AG10803 (cell line): Measurements from ENCODE around the gene CORO7.
"Not testable (repeated sequence)": the region's sequence is repeated elsewhere in the genome, so short reads cannot be mapped to it uniquely, and the experiment has no call there.

Experiments used
- DNase-seq: peaks from one replicate; pipeline ENCODE4 v3.0.0; 2010; ENCODE audit warnings: low read depth
- H3K4me3 ChIP-seq: 2 replicates; pipeline ENCODE4 v1.5.1; 2011; ENCODE audit warnings: mild to moderate bottlenecking, low read length, control low read depth
- TF ChIP-seq, protein P1 (sequence below): conservative IDR thresholded peaks from 2 replicates; pipeline ENCODE4 v1.5.1; 2011; ENCODE audit warnings: mild to moderate bottlenecking, low read length, control low read depth, inconsistent platforms

Gene CORO7

DNA sequence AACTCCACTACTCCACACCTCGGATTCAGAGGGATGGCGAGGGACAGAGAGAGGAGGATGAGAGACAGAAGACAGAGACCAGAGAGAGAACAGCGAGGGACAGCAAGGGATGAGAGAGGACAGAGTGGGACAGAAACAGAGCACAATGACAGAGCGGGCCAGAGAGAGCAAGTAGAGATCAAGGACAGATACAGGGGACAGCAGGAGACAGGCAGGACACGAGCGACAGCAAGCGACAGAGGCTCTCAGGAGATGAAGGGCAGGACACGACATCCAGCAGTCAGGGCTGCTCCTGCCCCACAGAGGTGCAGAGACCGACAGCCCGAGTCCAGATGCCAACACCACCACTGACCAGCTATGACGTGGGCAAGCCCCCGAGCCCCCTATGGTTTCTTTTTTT, 14.9 kb downstream of the CORO7 start:
- no peak overlapping the region for H3K4me3 ChIP-seq
- TF ChIP-seq, protein P1, sequence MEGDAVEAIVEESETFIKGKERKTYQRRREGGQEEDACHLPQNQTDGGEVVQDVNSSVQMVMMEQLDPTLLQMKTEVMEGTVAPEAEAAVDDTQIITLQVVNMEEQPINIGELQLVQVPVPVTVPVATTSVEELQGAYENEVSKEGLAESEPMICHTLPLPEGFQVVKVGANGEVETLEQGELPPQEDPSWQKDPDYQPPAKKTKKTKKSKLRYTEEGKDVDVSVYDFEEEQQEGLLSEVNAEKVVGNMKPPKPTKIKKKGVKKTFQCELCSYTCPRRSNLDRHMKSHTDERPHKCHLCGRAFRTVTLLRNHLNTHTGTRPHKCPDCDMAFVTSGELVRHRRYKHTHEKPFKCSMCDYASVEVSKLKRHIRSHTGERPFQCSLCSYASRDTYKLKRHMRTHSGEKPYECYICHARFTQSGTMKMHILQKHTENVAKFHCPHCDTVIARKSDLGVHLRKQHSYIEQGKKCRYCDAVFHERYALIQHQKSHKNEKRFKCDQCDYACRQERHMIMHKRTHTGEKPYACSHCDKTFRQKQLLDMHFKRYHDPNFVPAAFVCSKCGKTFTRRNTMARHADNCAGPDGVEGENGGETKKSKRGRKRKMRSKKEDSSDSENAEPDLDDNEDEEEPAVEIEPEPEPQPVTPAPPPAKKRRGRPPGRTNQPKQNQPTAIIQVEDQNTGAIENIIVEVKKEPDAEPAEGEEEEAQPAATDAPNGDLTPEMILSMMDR = no peak
- no peak for DNase-seq

DNA sequence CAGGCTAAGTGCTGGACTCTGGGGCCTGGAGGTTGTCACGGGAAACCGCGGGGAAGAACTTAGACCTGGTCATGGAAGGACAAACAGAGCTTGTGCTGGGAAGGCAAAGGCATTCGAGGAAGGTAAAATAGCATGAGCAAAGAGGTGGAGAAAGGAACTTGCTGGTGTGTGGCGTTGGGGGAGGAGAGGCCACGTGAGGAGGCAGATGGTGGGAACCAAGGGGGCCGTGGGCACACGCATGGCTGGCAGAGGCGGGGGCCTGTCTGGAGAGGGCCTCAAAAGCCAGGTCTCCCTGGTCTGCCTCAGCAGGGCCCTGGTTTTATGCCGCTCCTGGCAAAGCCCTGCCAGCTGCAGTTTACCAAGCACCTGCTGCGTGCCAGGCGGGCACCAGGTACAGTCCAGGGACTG, 15.3 kb downstream of the CORO7 start:
- no peak overlapping the region for H3K4me3 ChIP-seq
- no peak for DNase-seq
- TF ChIP-seq, protein P1 = no peak

GRCh38 chr16:4399001-4399730, 17.2 kb downstream of the CORO7 start:
- TF ChIP-seq, protein P1 = no peak
- no peak overlapping the region for H3K4me3 ChIP-seq

DNA sequence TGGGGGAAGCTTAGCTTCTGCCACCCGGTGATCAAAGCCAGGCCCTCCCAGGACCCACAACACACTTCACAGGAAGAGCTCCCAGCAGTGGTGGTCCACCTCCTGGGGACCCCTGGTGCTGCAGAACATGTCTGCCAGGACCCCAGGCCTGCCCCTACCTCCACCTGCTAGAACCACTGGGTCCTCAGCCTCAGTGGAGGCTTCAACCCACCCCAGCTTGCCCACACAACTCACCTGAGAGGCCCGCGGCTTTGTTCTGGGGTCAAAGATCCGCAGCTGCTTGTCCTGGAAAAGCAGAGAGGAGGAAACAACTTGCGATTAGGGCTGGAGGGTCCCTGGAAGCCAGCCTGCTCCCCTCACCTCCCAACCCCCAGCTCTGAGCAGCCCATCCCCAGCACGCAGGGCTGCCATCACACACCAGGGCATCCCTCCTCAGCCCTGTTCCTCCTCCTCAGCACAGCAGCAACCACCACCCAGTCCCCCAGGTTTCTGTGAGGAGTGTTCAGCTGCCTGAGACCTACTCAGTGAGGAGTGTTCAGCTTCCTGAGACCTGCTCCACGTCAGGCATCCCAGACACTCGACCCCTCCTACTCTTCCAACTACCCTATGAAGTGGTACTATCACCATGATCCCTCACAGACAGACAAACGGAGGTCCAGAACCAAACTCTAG, 21.2 kb downstream of the CORO7 start:
- DNase-seq = no peak

More at GRCh38 chr16:4399001-4399730, 17.2 kb downstream of the CORO7 start:
- no peak for DNase-seq

DNA sequence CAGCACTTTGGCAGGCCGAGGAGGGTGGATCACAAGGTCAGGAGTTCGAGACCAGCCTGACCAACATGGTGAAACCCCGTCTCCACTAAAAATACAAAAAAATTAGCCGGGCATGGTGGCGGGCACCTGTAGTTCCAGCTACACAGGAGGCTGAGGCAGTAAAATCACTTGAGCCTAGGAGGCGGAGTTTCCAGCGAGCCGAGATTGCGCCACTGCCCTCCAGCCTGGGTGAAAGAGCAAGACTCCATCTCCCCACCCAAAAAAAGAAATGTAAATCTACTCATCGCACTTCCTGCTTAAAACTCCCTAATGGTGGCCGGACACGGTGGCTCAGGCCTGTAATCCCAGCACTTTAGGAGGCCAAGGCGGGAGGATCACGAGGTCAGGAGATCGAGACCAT, 22.5 kb downstream of the CORO7 start:
- H3K4me3 ChIP-seq, DNase-seq: not testable (repeated sequence)

More for the DNA sequence above, 21.2 kb downstream of the CORO7 start:
- TF ChIP-seq, protein P1 = no peak
- no peak overlapping the region for H3K4me3 ChIP-seq

GRCh38 chr16:4393240-4393600, 23.2 kb downstream of the CORO7 start:
- TF ChIP-seq, protein P1 = 0 out of 2 replicates have a peak, but pooled peaks have one; percentile 1
- H3K4me3 ChIP-seq = no peak overlapping the region
- DNase-seq = peak; percentile 72

DNA sequence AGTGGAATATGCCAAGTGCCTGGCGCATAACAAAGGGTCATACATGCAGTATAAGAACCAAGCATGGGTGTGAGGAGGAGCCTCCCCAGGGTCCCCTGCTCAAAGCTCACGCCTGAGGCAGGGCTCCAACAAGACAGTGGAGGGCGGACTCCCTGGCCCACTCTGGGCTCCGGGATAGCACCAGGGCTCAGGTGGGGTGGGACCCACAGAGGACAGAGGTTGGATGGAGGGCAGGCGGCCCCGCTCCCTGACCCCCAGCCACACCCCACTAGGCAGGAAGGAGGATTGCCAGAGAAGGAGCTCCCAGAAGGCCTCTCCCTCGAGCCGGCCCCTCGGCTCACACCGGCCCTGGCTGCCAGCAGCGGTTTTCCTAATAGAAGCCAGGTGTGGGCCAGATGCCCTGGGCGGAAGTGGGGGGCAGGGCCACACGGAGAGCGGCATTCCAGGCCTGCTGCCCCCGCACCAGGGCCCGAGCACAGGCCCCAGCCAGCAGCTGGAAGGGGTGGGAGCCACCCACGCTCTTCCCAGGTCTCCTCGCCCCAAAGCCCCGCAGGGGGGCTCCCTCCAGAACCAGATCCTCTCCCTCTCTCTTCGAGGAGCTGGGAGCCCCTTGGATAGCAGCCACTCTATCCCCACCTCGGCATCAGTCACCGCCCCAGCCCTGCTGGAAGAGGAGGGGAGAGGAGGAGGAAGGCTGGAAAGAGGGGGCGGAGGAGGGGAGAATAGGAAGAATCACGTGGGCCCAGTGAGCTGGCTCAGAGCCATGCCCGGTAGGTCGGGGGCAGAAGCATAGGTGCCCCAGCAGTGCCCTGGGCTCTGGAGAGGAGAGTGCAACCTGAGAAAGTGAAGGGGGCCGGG, 23.8 kb downstream of the CORO7 start:
- TF ChIP-seq, protein P1 = no peak
- DNase-seq = peak; percentile 93
- no peak overlapping the region for H3K4me3 ChIP-seq
